Peyer's patch (tissue), 4 donors: ENCODE results near the gene STMND1.

Source experiments
- CTCF ChIP-seq, 6 experiments: fragments of 450-650 bp in 4 of 6; fragments of 200-600 bp in 2 of 6; sonication (generic) in 1 of 6; IDR thresholded peaks; one replicate each; pipeline ENCODE4 v1.5.1; 2017 to 2019; ENCODE audit warnings: antibody characterized with exemption in 6 of 6, mild to moderate bottlenecking in 3 of 6, moderate library complexity in 1 of 6
- POLR2A ChIP-seq, 2 donors: fragments of 450-650 bp; IDR thresholded peaks; one replicate each; pipeline ENCODE4 v1.5.1; 2017; ENCODE audit warnings: antibody characterized with exemption in 2 of 2, mild to moderate bottlenecking in 2 of 2, moderate library complexity in 2 of 2

- no peak for TF ChIP-seq POLR2A (IDR thresholded peaks at IDR 0.05)
- no peak for TF ChIP-seq CTCF (IDR thresholded peaks at IDR 0.05)
These were observed 42.2 kb downstream of the STMND1 start for GRCh38 chr6:17144016-17144415.
